K562 (cell line): ENCODE measurements around the gene DUSP10. TPM values are rescaled to one million over a fixed set of nuclear protein-coding genes. Genes with fewer than 3 reads are reported as not detected.
A peak's percentile ranks its signal among the peaks of the same experiment; 100 is the strongest.

Source experiments
- CTBP1 ChIP-seq: fragments of 450-650 bp; IDR thresholded peaks from 2 replicates; pipeline ENCODE4 v1.6.1; 2016; ENCODE audit warnings: borderline replicate concordance
- DDX20 ChIP-seq: fragments of 450-650 bp; IDR thresholded peaks from 2 replicates; pipeline ENCODE4 v1.6.1; 2016; ENCODE audit warnings: missing genetic modification characterization, low read depth, mild to moderate bottlenecking, missing compliant biosample characterization, moderate library complexity
- DMBX1 ChIP-seq: fragments of 250-450 bp; sonication (Bioruptor Pico); IDR thresholded peaks from 2 replicates; pipeline ENCODE4 v1.8.0; 2022; ENCODE audit warnings: inconsistent platforms, mild to moderate bottlenecking, moderate library complexity, borderline replicate concordance
- FOS ChIP-seq: IDR thresholded peaks from 3 replicates; pipeline ENCODE4 v1.6.1; 2011; ENCODE audit not compliant: insufficient read length; ENCODE audit errors: extremely low read depth
- FUS ChIP-seq: fragments of 200-400 bp; formaldehyde crosslinking; optimal IDR thresholded peaks from 2 replicates; pipeline ENCODE3; 2017; ENCODE audit warnings: low read depth, low read length
- HDAC2 ChIP-seq: fragments of 450-650 bp; IDR thresholded peaks from 2 replicates; pipeline ENCODE4 v1.6.1; 2016; ENCODE audit warnings: mild to moderate bottlenecking
- HNRNPH1 ChIP-seq: fragments of 200-400 bp; formaldehyde crosslinking; optimal IDR thresholded peaks from 2 replicates; pipeline ENCODE3; 2017; ENCODE audit warnings: low read depth, mild to moderate bottlenecking, low read length, moderate library complexity
- KHSRP ChIP-seq: fragments of 450-650 bp; IDR thresholded peaks from 2 replicates; pipeline ENCODE4 v1.6.1; 2017
- KLF16 ChIP-seq: IDR thresholded peaks from 2 replicates; pipeline ENCODE4 v1.6.1; 2016; ENCODE audit warnings: antibody characterized with exemption
- MEIS2 ChIP-seq: fragments of 450-650 bp; IDR thresholded peaks from 2 replicates; pipeline ENCODE4 v1.6.1; 2014; ENCODE audit warnings: mild to moderate bottlenecking; ENCODE audit not compliant: partially characterized antibody
- NFIC ChIP-seq: fragments of 450-650 bp; IDR thresholded peaks from 2 replicates; pipeline ENCODE4 v1.6.1; 2017; ENCODE audit warnings: mild to moderate bottlenecking, inconsistent platforms
- NUFIP1 ChIP-seq: fragments of 450-650 bp; IDR thresholded peaks from 2 replicates; pipeline ENCODE4 v1.6.1; 2018; ENCODE audit not compliant: partially characterized antibody
- POLR2AphosphoS5 ChIP-seq: IDR thresholded peaks from 2 replicates; pipeline ENCODE4 v1.6.1; 2011; ENCODE audit warnings: mild to moderate bottlenecking, low read depth, low read length, moderate library complexity; ENCODE audit not compliant: control insufficient read depth, insufficient read depth
- POLR3A ChIP-seq: IDR thresholded peaks from 2 replicates; pipeline ENCODE4 v1.6.1; 2011; ENCODE audit warnings: borderline replicate concordance, mild to moderate bottlenecking, moderate library complexity; ENCODE audit not compliant: insufficient read length, insufficient read depth; ENCODE audit errors: extremely low read depth
- RREB1 ChIP-seq: fragments of 250-450 bp; sonication (Bioruptor Pico); IDR thresholded peaks from 2 replicates; pipeline ENCODE4 v1.4.0; 2020
- U2AF1 ChIP-seq: fragments of 200-400 bp; formaldehyde crosslinking; optimal IDR thresholded peaks from 2 replicates; pipeline ENCODE3; 2017; ENCODE audit warnings: mild to moderate bottlenecking, low read depth, low read length, moderate library complexity
- ZNF586 ChIP-seq: fragments of 450-650 bp; formaldehyde crosslinking; conservative IDR thresholded peaks from 2 replicates; pipeline ENCODE4 v1.4.0; 2020; ENCODE audit warnings: mild to moderate bottlenecking, moderate library complexity
- ZNF766 ChIP-seq: fragments of 200-800 bp; sonication (Bioruptor generic); conservative IDR thresholded peaks from 2 replicates; pipeline ENCODE4 v1.6.1; 2016; ENCODE audit warnings: missing genetic modification characterization, missing compliant biosample characterization
- polyA plus RNA-seq, 8 experiments: library from polyadenylated mRNA; depleted of rRNA in 4 of 8; stranded (reverse) in 5 of 8; unstranded in 3 of 8; fragments of >200 nt; fragmentation: Nextera tagmentation in 2 of 8; fragmentation: Illumina TruSeq in 1 of 8; extraction: Ambion mirVana in 2 of 8; extraction: Trizol in 1 of 8; gene quantifications; 2 replicates each; pipeline versions ENCODE4 v1.2.1 to v1.2.3, GENCODE V29; 2011 to 2014; ENCODE audit warnings: inconsistent platforms in 1 of 8, missing spikeins in 1 of 8
- total RNA-seq, 7 experiments: library from RNA; depleted of rRNA in 6 of 7; stranded (reverse); fragments of >200 nt in 6 of 7; fragmentation: Illumina TruSeq in 2 of 7; extraction: Trizol in 2 of 7; gene quantifications; 2 replicates each; pipeline versions ENCODE4 v1.2.1 to v1.2.3, GENCODE V29; 2011 to 2021; ENCODE audit warnings: low replicate concordance in 1 of 7
- TF ChIP-seq, protein P1 (sequence below): fragments of 250-450 bp; sonication (Bioruptor Pico); IDR thresholded peaks from 2 replicates; pipeline ENCODE4 v1.9.0; 2021; ENCODE audit warnings: mild to moderate bottlenecking, inconsistent platforms

DUSP10 gene
- total and polyA plus RNA-seq, 9 of the 15 experiments (the other 6 are each of a cell fraction or from before 2014, with no cell fraction given) = 1.7 to 8.3 (median 6.1) TPM

GRCh38 chr1:221776495-221777301 lies 34.8 kb upstream of the DUSP10 start (continued):
- TF ChIP-seq, protein P1, sequence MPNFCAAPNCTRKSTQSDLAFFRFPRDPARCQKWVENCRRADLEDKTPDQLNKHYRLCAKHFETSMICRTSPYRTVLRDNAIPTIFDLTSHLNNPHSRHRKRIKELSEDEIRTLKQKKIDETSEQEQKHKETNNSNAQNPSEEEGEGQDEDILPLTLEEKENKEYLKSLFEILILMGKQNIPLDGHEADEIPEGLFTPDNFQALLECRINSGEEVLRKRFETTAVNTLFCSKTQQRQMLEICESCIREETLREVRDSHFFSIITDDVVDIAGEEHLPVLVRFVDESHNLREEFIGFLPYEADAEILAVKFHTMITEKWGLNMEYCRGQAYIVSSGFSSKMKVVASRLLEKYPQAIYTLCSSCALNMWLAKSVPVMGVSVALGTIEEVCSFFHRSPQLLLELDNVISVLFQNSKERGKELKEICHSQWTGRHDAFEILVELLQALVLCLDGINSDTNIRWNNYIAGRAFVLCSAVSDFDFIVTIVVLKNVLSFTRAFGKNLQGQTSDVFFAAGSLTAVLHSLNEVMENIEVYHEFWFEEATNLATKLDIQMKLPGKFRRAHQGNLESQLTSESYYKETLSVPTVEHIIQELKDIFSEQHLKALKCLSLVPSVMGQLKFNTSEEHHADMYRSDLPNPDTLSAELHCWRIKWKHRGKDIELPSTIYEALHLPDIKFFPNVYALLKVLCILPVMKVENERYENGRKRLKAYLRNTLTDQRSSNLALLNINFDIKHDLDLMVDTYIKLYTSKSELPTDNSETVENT (CRISPR knock-in tag) = no peak
- TF ChIP-seq DMBX1 (peak; percentile 61; the same call in 1 of the 2 replicates), KLF16 (no peak), MEIS2 (peak; percentile 90), FOS (no peak), FUS (no peak), ZNF766 (CRISPR knock-in tag) (no peak), CTBP1 (peak; percentile 34; the same call in 1 of the 2 replicates), NUFIP1 (no peak), NFIC (no peak), POLR2AphosphoS5 (no peak), U2AF1 (no peak), RREB1 (CRISPR knock-in tag) (0 out of 2 replicates have a peak, but pooled peaks have one; percentile 63), KHSRP (no peak), ZNF586 (CRISPR knock-in tag) (no peak), DDX20 (tag) (0 out of 2 replicates have a peak, but pooled peaks have one; percentile 66), HNRNPH1 (no peak), HDAC2 (no peak), POLR3A (no peak)
